Stomach smooth muscle (tissue), 2 donors: ENCODE results near the gene SCUBE1.

Source experiments
- H3K27ac ChIP-seq: one replicate; pipeline ENCODE4 v1.7.0; 2013; ENCODE audit warnings: mild to moderate bottlenecking, low read length, inconsistent platforms
- H3K27me3 ChIP-seq, 2 donors: one replicate each; pipeline ENCODE4 v1.7.0; 2013; ENCODE audit warnings: low read length in 2 of 2; ENCODE audit not compliant: insufficient read depth in 2 of 2, control insufficient read depth in 1 of 2
- H3K36me3 ChIP-seq, 2 donors: one replicate each; pipeline ENCODE4 v1.7.0; 2013; ENCODE audit warnings: low read length in 2 of 2; ENCODE audit not compliant: control insufficient read depth in 2 of 2, insufficient read depth in 2 of 2
- H3K4me1 ChIP-seq: one replicate; pipeline ENCODE4 v1.7.0; 2013; ENCODE audit warnings: low read length; ENCODE audit not compliant: control insufficient read depth, insufficient read depth
- H3K4me3 ChIP-seq, 2 donors: one replicate each; pipeline ENCODE4 v1.7.0; 2013; ENCODE audit warnings: low read length in 2 of 2
- H3K9ac ChIP-seq, 2 donors: one replicate each; pipeline ENCODE4 v1.7.0; 2013; ENCODE audit warnings: low read length in 2 of 2, mild to moderate bottlenecking in 1 of 2
- H3K9me3 ChIP-seq, 2 donors: one replicate each; pipeline ENCODE4 v1.7.0; 2013; ENCODE audit warnings: low read length in 2 of 2; ENCODE audit not compliant: control insufficient read depth in 2 of 2
- donor health status: healthy.
- donor health status: Pancreatic carcinoma.

SCUBE1 gene

GRCh38 chr22:43313244-43313889, 29.8 kb downstream of the SCUBE1 start:
- Histone ChIP-seq H3K4me3 (no peak overlapping the region), H3K9ac (no peak overlapping the region), H3K27ac (no peak overlapping the region), H3K27me3 (no peaks in the 10 kb centered on the region), H3K4me1 (peaks cover 69% of the 10 kb centered on the region), H3K36me3 (no peaks in the 10 kb centered on the region), H3K9me3 (no peaks in the 10 kb centered on the region)

GRCh38 chr22:43312608-43313007, 30.6 kb downstream of the SCUBE1 start:
- Histone ChIP-seq H3K9me3 (no peaks in the 10 kb centered on the region), H3K9ac (no peak overlapping the region), H3K27ac (no peak overlapping the region), H3K4me1 (peaks cover 70% of the 10 kb centered on the region), H3K36me3 (no peaks in the 10 kb centered on the region), H3K27me3 (no peaks in the 10 kb centered on the region), H3K4me3 (no peak overlapping the region)

GRCh38 chr22:43310798-43311197, 32.4 kb downstream of the SCUBE1 start:
- Histone ChIP-seq H3K4me3 (no peak overlapping the region), H3K36me3 (no peaks in the 10 kb centered on the region), H3K9ac (no peak overlapping the region), H3K9me3 (no peaks in the 10 kb centered on the region), H3K27me3 (no peaks in the 10 kb centered on the region), H3K4me1 (peaks cover 76% of the 10 kb centered on the region), H3K27ac (no peak overlapping the region)

GRCh38 chr22:43310311-43310710, 32.9 kb downstream of the SCUBE1 start:
- peaks cover 79% of the 10 kb centered on the region for H3K4me1 ChIP-seq
- H3K4me3 ChIP-seq, result no peak overlapping the region
- no peak overlapping the region for H3K9ac ChIP-seq
- no peaks in the 10 kb centered on the region for H3K36me3 ChIP-seq
- no peaks in the 10 kb centered on the region for H3K9me3 ChIP-seq
- no peak overlapping the region for H3K27ac ChIP-seq
- H3K27me3 ChIP-seq, result no peaks in the 10 kb centered on the region

DNA sequence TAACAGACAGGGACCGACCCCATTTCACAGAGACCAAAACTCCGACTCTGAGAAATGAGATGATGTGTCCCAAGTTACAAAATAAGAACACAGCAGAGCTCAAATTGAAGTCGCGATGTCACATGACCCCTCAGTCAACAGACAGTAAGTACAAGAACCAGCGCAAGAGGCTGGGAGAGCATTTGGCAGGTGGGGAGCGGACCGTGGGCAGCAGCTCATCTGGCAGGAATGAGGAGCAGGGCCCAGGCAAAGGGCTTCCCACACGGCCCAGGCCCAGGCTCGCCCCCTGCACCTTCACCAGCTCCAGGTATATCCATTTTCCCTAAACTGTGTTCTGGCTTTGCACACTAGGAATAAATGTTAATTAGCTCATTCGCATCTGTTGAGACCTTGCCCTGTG, 34.3 kb downstream of the SCUBE1 start:
- H3K27ac ChIP-seq, result peak overlapping the region; percentile 49
- no peaks in the 10 kb centered on the region for H3K9me3 ChIP-seq
- no peaks in the 10 kb centered on the region for H3K36me3 ChIP-seq
- H3K4me3 ChIP-seq, result no peak overlapping the region
- no peaks in the 10 kb centered on the region for H3K27me3 ChIP-seq
- peak overlapping the region in 1 of 2 donors; percentile 9 for H3K9ac ChIP-seq
- H3K4me1 ChIP-seq, result peaks cover 79% of the 10 kb centered on the region

DNA sequence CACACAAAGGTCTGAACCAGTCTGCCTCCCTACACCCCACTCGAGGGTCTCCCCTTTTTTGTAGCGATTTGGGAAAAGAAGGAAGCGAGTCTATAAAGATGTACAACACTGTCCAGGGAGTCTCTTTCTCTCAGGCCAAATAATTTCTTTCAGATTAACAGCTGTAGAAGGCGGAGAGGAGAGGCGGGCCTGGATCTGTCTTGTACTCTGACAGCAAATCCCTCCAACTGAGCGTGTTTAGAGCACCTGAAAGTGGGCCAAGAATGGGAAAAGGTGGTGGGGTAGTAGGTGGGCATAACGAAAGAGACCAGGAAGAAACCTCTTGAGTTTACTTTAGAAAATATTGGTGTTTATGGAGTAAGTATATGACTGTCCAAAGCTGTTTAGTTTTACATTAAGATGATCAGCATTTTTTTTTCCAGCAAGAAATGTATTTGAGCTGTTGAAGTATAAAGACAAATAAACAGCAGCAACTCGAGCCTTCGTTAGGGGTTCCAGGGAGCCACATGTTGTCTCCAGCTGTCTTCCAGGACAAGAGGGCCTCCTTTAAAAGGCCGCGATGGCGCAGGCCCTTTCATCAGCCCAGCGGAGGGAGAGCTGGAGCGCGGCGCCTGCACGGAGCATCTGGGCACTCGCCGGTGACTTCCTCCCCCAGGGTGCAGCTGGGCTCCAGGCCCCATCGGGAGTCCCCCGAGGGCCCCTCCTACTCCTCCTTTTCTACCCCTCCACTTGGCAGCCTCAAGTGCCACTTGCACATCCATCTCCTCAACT, 34.9 kb downstream of the SCUBE1 start:
- Histone ChIP-seq H3K27me3 (no peaks in the 10 kb centered on the region), H3K9me3 (no peaks in the 10 kb centered on the region), H3K4me3 (no peak overlapping the region), H3K9ac (peak overlapping the region in 1 of 2 donors; percentile 9), H3K27ac (peak overlapping the region; percentile 49), H3K4me1 (peaks cover 78% of the 10 kb centered on the region), H3K36me3 (no peaks in the 10 kb centered on the region)

DNA sequence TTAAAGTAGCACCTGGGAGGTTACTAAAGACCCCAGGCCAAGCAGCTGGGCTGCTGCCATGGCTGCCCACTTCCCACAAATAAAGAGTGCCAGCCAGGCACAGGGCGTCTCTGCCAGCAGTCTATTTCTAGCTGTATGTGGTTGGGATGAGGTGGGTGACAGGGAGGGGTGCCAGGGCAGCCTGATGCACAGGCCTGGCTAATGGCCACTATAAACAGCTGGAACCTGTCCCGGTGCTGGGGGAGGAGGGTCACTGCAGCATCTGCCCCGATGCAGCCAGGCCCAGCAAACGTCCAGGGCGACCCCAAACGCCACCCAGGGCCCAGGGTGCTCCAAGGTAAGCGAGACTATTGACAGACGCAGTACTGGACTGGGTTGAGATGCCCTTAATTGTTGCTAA, 37.4 kb downstream of the SCUBE1 start:
- Histone ChIP-seq H3K9me3 (no peaks in the 10 kb centered on the region), H3K27ac (peak overlapping the region; percentile 46), H3K27me3 (no peaks in the 10 kb centered on the region), H3K4me1 (peaks cover 81% of the 10 kb centered on the region), H3K9ac (no peak overlapping the region), H3K36me3 (no peaks in the 10 kb centered on the region), H3K4me3 (peak overlapping the region; percentile 29 to 32)

DNA sequence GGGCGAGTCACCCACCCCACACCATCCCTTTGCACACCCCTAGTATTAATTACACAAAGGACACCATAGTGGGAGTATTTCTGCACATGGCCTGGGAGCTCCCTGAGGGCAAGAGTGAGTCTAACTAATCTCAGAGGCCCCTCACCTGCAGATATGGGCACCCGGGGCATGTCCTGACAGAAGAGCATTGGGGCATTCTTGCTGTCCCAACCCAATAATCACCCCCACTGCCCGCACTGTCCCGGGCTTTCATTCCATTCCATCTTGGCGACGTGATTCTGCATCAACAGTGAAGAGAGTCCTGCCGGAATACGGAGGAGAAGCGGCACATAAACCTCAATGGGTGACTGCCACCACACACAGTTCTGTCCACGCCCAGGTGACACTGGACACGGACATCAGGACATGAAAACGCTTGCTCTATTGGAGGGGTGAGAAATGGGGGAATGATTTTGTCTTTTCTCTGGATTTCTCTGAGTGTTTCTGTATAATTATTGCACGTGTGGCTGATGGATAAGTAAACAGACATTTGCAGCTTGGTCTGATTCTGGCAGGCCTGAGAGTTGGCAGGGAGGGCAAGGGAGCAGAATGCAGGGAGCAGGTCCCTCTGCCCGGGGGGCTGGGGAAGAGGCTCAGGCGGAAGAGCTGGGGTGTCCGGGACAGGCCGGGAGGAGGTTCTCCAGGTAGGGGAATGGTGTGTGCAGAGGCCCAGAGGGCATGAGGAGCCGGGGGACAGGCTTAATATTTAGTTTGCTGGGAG, 38.2 kb downstream of the SCUBE1 start:
- peaks cover 74% of the 10 kb centered on the region for H3K4me1 ChIP-seq
- H3K9ac ChIP-seq, result no peak overlapping the region
- H3K4me3 ChIP-seq, result peak overlapping the region in 1 of 2 donors; percentile 29
- no peaks in the 10 kb centered on the region for H3K9me3 ChIP-seq
- no peaks in the 10 kb centered on the region for H3K36me3 ChIP-seq
- H3K27ac ChIP-seq, result peak overlapping the region; percentile 46
- no peaks in the 10 kb centered on the region for H3K27me3 ChIP-seq

DNA sequence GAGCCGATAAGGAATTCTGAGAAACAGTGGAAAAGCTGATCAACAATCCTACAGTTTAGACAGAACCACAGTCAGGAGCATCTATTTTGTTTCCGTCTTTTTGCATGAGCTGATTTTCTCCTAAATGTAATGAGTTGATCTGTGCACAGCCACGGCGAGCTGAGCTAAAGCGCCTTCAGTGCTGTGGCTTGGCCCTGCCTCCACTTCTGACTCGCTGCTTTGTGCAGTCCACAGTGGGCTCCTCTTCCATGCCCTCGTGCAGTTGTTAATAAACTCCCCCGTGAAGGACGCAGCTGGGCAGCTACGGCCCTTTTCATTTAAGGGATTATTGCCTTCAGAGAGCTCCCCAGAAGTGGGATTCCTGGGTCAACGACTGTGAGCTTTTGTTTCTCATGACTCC, 39.4 kb downstream of the SCUBE1 start:
- H3K36me3 ChIP-seq, result no peaks in the 10 kb centered on the region
- H3K9me3 ChIP-seq, result no peaks in the 10 kb centered on the region
- H3K9ac ChIP-seq, result no peak overlapping the region
- H3K27ac ChIP-seq, result no peak overlapping the region
- H3K27me3 ChIP-seq, result no peaks in the 10 kb centered on the region
- H3K4me1 ChIP-seq, result peaks cover 70% of the 10 kb centered on the region
- H3K4me3 ChIP-seq, result no peak overlapping the region

- H3K9me3 ChIP-seq, result no peaks in the 10 kb centered on the region
- no peaks in the 10 kb centered on the region for H3K27me3 ChIP-seq
- no peaks in the 10 kb centered on the region for H3K36me3 ChIP-seq
- no peak overlapping the region for H3K27ac ChIP-seq
- peaks cover 70% of the 10 kb centered on the region for H3K4me1 ChIP-seq
- no peak overlapping the region for H3K9ac ChIP-seq
- H3K4me3 ChIP-seq, result no peak overlapping the region
Observed at GRCh38 chr22:43303166-43303565, 40.0 kb downstream of the SCUBE1 start.
